HepG2 (cell line): ENCODE data around the gene OR2A7. TPM values are rescaled to one million over a fixed set of nuclear protein-coding genes. Genes with fewer than 3 reads are reported as not detected.
A peak's percentile ranks its signal among the peaks of the same experiment; 100 is the strongest.
"Not testable (repeated sequence)": the region's sequence is repeated elsewhere in the genome, so short reads cannot be mapped to it uniquely, and the experiment has no call there.

Experiments
- ATAC-seq: fragments of 200-7000 bp; cut with Tn5 transposase; 3 replicates; pipeline ENCODE4 v1.9.1; 2020; ENCODE audit warnings: mild to moderate bottlenecking, moderate library complexity
- BruUV-seq: library from RNA; stranded (reverse); fragments of 400-500 nt; replicated peaks from 2 replicates; lab custom pipeline; 2021; lab: Mats Ljungman, UMichigan
- CTCF ChIA-PET: fragments of 300-600 bp; formaldehyde crosslinking; extraction: SDS; loops from one replicate; lab custom pipeline; 2021; ENCODE audit warnings: low total read pairs, inconsistent platforms, low intra/inter-chr PET ratio; lab: Yijun Ruan, JAX
- POLR2A ChIA-PET: fragments of 350-600 bp; sonication (Branson Sonifier 250); formaldehyde crosslinking; loops from one replicate; lab custom pipeline; 2020; ENCODE audit warnings: antibody characterized with exemption, inconsistent platforms; lab: Yijun Ruan, JAX
- DNase-seq: peaks from one replicate; pipeline ENCODE4 v3.0.0-alpha.2; 2015; ENCODE audit warnings: low spot score
- FAIRE-seq: peaks from 3 replicates; lab custom pipeline; 2011; peaks lifted over from hg19 to GRCh38; lab: Jason Lieb, UNC
- H2AFZ ChIP-seq: one replicate; pipeline ENCODE4 v1.6.1; 2011; ENCODE audit warnings: low read length, inconsistent platforms
- H3K27ac ChIP-seq: fragments of 300-600 bp; 3 replicates; pipeline ENCODE4 v1.8.0; 2011; ENCODE audit warnings: mixed run types, mild to moderate bottlenecking, mixed read lengths, low read length, inconsistent platforms; ENCODE audit not compliant: insufficient read depth; ENCODE audit errors: extremely low read length
- H3K27me3 ChIP-seq, 2 experiments: fragments of 200-600 bp in 1 of 2; 2 replicates in 1 of 2; 3 replicates in 1 of 2; pipeline versions ENCODE4 v1.6.0 to v1.8.0; 2011; ENCODE audit warnings: low read length in 2 of 2, mild to moderate bottlenecking in 2 of 2, moderate library complexity in 2 of 2, inconsistent platforms in 1 of 2; ENCODE audit not compliant: insufficient read depth in 2 of 2, control insufficient read depth in 1 of 2
- H3K36me3 ChIP-seq, 2 experiments: fragments of 200-600 bp in 1 of 2; replicated peaks in 1 of 2; 2 replicates in 1 of 2; 3 replicates in 1 of 2; pipeline versions ENCODE4 v1.5.1 to v1.8.0; 2011; ENCODE audit warnings: low read length in 2 of 2, inconsistent platforms in 1 of 2; ENCODE audit not compliant: insufficient read depth in 2 of 2, control insufficient read depth in 1 of 2
- H3K4me1 ChIP-seq: 2 replicates; pipeline ENCODE4 v1.5.1; 2012; ENCODE audit warnings: low read length, inconsistent platforms; ENCODE audit not compliant: insufficient read depth
- H3K4me2 ChIP-seq: 2 replicates; pipeline ENCODE4 v1.6.0; 2011; ENCODE audit warnings: low read depth, low read length, inconsistent platforms
- H3K4me3 ChIP-seq, 3 experiments: fragments of 200-600 bp in 1 of 3; sonication (generic), shearing (Covaris generic) in 1 of 3; replicated peaks in 1 of 3; 2 replicates each; pipeline ENCODE4 v1.5.1; 2011 to 2016; ENCODE audit warnings: low read length in 3 of 3, inconsistent platforms in 2 of 3, low read depth in 2 of 3, mild to moderate bottlenecking in 2 of 3, control low read depth in 1 of 3, mixed read lengths in 1 of 3; ENCODE audit not compliant: insufficient read depth in 1 of 3
- H3K79me2 ChIP-seq: one replicate; pipeline ENCODE4 v1.6.1; 2011; ENCODE audit warnings: low read length, inconsistent platforms; ENCODE audit not compliant: insufficient read depth
- H3K9ac ChIP-seq: 2 replicates; pipeline ENCODE4 v1.6.0; 2011; ENCODE audit warnings: mild to moderate bottlenecking, low read depth, low read length, inconsistent platforms; ENCODE audit not compliant: insufficient read depth
- H3K9me3 ChIP-seq: 2 replicates; pipeline ENCODE4 v1.5.1; 2012; ENCODE audit warnings: mild to moderate bottlenecking, low read length
- H4K20me1 ChIP-seq: 2 replicates; pipeline ENCODE4 v1.6.0; 2011; ENCODE audit warnings: inconsistent platforms, mild to moderate bottlenecking, low read length, moderate library complexity; ENCODE audit not compliant: insufficient read depth
- WGBS: methylation state at CpG from one replicate; pipeline ENCODE4 v1.1.6; 2017; ENCODE audit warnings: low lambda C conversion rate; 5-methylcytosine and 5-hydroxymethylcytosine counted together
- in situ Hi-C: cut with HindIII; loops from 2 replicates; pipeline ENCODE4 v1.10.0; 2017; ENCODE audit warnings: low pct_unique_long_range_greater_than_20kb; ENCODE audit not compliant: extremely low pct_ligation_motif_present
- intact Hi-C: fragments of 100-400 bp; cut with micrococcal nuclease; formaldehyde crosslinking; loops from one replicate; pipeline ENCODE4 v1.10.0; 2022; ENCODE audit not compliant: unreplicated experiment
- polyA plus RNA-seq, 8 experiments: library from polyadenylated mRNA; depleted of rRNA in 3 of 8; stranded (reverse) in 7 of 8; unstranded in 1 of 8; fragments of >200 nt; fragmentation: Illumina TruSeq in 4 of 8; extraction: Trizol in 4 of 8; gene quantifications; 2 replicates each; pipeline versions ENCODE4 v1.2.1 to v1.2.3, GENCODE V29; 2011 to 2016; ENCODE audit warnings: low read depth in 4 of 8, missing spikeins in 1 of 8, mixed read lengths in 1 of 8; ENCODE audit not compliant: insufficient read depth in 1 of 8
- total RNA-seq, 5 experiments: library from RNA; depleted of rRNA; stranded (reverse); fragments of >200 nt; fragmentation: Illumina TruSeq; extraction: Trizol; gene quantifications; 2 replicates each; pipeline ENCODE4 v1.2.3, GENCODE V29; 2016; ENCODE audit warnings: low read depth in 1 of 5

OR2A7 gene
- total and polyA plus RNA-seq, 2 of the 13 experiments (the other 11 are each of a cell fraction or from before 2014, with no cell fraction given), result not detected

- 20% methylated on average over 1 of the region's 6 CpGs for WGBS
- CTCF ChIA-PET, intact Hi-C loops, in situ Hi-C loops, H3K4me1 ChIP-seq, BruUV-seq, ATAC-seq, FAIRE-seq, H3K4me3 ChIP-seq, H3K27me3 ChIP-seq, POLR2A ChIA-PET, H3K9ac ChIP-seq, H3K9me3 ChIP-seq, H4K20me1 ChIP-seq, H3K4me2 ChIP-seq, DNase-seq, H3K27ac ChIP-seq, H2AFZ ChIP-seq, H3K36me3 ChIP-seq, H3K79me2 ChIP-seq: not testable (repeated sequence)
These were observed 10.7 kb upstream of the OR2A7 start for GRCh38 chr7:144275281-144275680.

- H3K4me3 ChIP-seq, H3K36me3 ChIP-seq, H3K27me3 ChIP-seq, in situ Hi-C loops, H3K9ac ChIP-seq, H4K20me1 ChIP-seq, H2AFZ ChIP-seq, FAIRE-seq, intact Hi-C loops, POLR2A ChIA-PET, DNase-seq, H3K9me3 ChIP-seq, BruUV-seq, H3K4me1 ChIP-seq, H3K4me2 ChIP-seq, CTCF ChIA-PET, H3K27ac ChIP-seq, H3K79me2 ChIP-seq, ATAC-seq: not testable (repeated sequence)
- 17% methylated on average over 1 of the region's 19 CpGs for WGBS
These were observed 4.6 kb upstream of the OR2A7 start, which contains the start of gene CTAGE8 for GRCh38 chr7:144269188-144269587. Gene CTAGE8, minus strand, starts transcription at chr7:144269288. Its CDS starts 38 bp downstream, at chr7:144269250.

GRCh38 chr7:144262128-144262527 is 2.5 kb downstream of the OR2A7 start:
- H2AFZ ChIP-seq, H3K27ac ChIP-seq, H3K9me3 ChIP-seq, DNase-seq, H4K20me1 ChIP-seq, H3K79me2 ChIP-seq, H3K4me1 ChIP-seq, H3K4me2 ChIP-seq, BruUV-seq, H3K36me3 ChIP-seq, intact Hi-C loops, ATAC-seq, CTCF ChIA-PET, H3K9ac ChIP-seq, FAIRE-seq, H3K4me3 ChIP-seq, POLR2A ChIA-PET, H3K27me3 ChIP-seq, in situ Hi-C loops: not testable (repeated sequence)
- WGBS, result no CpG with 5 or more reads among the region's 2 CpGs

GRCh38 chr7:144259067-144259466 is 5.5 kb downstream of the OR2A7 start:
- DNase-seq, H3K9me3 ChIP-seq, H3K4me1 ChIP-seq, H4K20me1 ChIP-seq, in situ Hi-C loops, intact Hi-C loops, H2AFZ ChIP-seq, H3K4me2 ChIP-seq, POLR2A ChIA-PET, CTCF ChIA-PET, H3K9ac ChIP-seq, H3K27ac ChIP-seq, BruUV-seq, FAIRE-seq, H3K27me3 ChIP-seq, H3K36me3 ChIP-seq, H3K79me2 ChIP-seq, H3K4me3 ChIP-seq: not testable (repeated sequence)
- peak; percentile 68; the same call in 2 of the 3 replicates for ATAC-seq
- WGBS, result no CpG with 5 or more reads among the region's 14 CpGs
